GM21423 (cell line): ENCODE results near the gene ANKRD40.
"Not testable (repeated sequence)": the region's sequence is repeated elsewhere in the genome, so short reads cannot be mapped to it uniquely, and the experiment has no call there.

ENCODE experiments used
- ATAC-seq: cut with Tn5 transposase; IDR thresholded peaks from one replicate; pipeline ENCODE4 v1.9.1; 2021; ENCODE audit warnings: mild to moderate bottlenecking, moderate library complexity; ENCODE audit not compliant: unreplicated experiment

ANKRD40 gene, protein sequence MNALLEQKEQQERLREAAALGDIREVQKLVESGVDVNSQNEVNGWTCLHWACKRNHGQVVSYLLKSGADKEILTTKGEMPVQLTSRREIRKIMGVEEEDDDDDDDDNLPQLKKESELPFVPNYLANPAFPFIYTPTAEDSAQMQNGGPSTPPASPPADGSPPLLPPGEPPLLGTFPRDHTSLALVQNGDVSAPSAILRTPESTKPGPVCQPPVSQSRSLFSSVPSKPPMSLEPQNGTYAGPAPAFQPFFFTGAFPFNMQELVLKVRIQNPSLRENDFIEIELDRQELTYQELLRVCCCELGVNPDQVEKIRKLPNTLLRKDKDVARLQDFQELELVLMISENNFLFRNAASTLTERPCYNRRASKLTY

DNA sequence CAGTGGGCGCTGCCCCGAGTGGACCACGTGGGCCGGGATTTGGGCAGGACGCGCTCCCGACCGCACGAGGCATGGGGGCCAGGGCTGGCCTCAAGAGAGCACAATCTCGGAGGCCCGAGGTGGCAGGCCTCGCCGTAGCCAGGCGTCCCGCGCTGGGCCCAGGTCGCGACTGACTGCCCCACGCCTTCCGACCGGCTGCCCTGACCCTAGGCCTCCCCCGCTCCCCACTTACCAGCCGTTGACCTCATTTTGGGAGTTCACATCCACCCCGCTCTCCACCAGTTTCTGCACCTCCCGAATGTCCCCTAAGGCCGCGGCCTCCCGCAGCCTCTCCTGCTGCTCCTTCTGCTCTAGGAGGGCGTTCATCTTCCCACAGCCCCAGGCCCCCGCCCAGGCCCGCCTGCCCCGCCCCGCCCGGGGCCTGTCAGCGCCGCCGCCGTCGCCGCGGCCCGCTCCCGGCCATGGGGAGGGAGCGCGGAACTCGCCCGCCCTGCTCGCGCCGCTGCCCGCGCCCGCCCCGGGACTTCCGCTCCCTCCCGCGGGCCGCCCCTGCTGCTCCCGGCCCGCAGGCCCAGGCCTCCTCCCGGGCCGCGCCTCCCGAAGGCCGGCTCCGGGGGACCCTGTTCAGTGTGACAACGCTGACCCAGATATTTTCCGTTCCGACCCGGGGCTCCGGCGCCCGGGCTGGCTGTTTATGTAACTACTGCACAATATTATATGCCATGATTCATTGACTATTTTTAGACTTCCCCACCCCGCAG, at the start of gene ANKRD40:
TSS of gene ANKRD40 (minus strand) at position 626 of the 761 bp plus-strand sequence. CDS start at position 366, 260 bp downstream.
- ATAC-seq: peak; percentile 78

DNA sequence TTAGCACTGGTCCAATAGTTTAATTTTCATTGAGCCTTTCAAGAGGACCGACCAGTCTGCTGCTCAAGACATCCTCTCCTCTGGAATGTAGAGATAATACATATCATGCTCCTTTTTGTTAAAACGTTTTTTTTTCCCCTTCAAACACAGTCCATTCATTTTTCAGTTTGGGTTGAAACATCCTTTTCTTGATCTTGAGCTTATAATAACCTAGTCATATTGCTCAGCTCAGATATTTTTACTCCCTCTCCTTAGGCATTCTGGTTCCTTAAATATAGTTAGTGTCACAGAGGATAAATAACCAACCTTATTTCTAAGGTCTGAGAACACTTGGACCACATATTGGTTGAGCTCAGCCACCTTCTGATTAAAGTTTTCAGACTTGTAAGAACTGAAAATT, 46.8 kb upstream of the ANKRD40 start:
- ATAC-seq: no peak

DNA sequence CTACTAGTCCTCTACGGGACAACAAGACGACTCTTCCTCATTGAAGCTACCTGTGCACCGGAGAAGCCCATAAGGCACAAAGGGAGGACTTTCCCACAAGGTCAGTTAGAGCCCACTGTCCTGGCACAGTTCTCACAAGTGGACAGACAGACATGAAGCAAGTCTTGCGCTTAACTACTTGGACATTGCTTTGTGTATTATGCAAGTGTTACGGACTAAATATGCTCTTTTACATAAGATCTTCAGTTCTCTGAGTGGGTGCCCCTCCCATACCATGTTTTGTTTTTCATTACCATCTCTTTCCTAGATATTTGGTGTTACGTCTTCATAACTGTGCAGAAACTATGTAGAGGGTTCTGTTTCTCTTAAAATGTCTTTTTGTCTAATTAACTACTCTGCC, 41.5 kb upstream of the ANKRD40 start:
- no peak for ATAC-seq

DNA sequence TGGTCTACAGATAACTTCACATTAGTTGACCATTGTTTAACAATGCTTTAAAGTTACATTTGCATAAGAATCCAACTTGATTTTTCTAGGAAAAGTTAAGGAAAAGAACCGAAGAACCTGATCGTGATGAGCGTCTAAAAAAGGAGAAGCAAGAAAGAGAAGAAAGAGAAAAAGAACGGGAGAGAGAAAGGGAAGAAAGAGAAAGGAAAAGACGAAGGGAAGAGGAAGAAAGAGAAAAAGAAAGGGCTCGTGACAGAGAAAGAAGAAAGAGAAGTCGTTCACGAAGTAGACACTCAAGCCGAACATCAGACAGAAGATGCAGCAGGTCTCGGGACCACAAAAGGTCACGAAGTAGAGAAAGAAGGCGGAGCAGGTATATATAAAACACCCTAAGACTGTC, 37.9 kb upstream of the ANKRD40 start:
- ATAC-seq: no peak

DNA sequence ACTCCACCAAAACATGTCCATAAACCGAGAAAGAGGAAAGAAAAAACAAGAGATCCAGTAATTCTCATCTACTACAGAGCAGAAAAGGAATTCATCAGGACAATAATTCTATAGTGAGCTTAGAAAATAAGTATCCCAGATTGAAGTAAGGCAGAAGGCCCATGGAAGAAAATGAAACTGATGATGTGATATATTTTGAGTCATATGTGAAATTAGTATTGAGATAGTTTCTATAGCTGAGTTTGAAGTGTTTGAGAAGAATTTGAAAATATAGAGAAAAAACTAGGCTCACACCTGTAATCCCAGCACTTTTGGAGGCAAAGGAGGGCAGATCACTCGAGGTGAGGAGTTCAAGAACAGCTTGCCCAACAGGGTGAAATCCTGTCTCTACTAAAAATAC, 31.4 kb upstream of the ANKRD40 start:
- ATAC-seq: no peak

DNA sequence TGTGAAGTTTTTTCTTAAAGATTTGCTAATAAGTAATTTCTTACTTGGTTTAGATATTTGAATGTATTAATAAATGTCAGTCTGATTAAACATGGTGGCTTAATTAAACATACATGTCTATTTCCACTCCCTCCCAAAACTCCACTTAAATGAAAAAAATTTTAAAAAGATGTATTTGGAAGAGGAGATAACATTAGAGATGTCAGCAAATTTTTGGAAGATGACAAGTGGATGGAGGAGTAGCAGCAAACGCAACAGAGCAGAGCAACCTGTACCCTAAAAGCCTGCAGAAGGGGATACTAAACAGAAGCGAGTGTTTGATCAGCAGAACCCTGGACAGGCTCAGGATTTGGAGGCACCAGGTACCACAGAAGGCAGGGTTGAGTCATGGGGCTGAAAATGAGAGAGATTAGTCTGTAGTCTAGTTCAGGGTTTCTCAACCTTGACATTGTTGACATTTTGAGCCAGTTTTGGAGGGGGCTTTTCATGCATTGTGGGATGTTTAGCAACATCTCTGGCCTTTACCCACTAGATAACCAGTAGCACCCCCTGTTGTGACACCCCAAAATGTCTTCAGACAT, 29.5 kb upstream of the ANKRD40 start:
- no peak for ATAC-seq

DNA sequence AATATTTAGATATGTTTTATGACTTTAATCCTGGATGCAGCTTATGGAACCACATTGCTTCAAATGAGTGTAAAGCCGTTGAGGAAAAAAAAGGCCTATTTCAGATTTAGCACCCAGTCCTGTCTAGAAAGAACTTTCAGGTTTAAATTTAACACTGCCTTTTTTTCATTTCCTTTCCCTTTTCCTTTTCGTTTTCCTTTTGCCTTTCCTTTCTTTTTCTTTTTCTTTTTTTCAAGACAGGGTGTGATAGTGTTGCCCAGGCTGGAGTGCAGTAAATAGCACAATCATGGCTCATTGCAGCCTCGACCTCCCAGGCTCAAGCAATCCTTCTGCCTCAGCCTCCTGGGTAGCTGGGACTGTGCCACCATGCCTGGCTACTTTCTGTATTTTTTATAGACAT, 27.6 kb upstream of the ANKRD40 start:
- no peak for ATAC-seq

DNA sequence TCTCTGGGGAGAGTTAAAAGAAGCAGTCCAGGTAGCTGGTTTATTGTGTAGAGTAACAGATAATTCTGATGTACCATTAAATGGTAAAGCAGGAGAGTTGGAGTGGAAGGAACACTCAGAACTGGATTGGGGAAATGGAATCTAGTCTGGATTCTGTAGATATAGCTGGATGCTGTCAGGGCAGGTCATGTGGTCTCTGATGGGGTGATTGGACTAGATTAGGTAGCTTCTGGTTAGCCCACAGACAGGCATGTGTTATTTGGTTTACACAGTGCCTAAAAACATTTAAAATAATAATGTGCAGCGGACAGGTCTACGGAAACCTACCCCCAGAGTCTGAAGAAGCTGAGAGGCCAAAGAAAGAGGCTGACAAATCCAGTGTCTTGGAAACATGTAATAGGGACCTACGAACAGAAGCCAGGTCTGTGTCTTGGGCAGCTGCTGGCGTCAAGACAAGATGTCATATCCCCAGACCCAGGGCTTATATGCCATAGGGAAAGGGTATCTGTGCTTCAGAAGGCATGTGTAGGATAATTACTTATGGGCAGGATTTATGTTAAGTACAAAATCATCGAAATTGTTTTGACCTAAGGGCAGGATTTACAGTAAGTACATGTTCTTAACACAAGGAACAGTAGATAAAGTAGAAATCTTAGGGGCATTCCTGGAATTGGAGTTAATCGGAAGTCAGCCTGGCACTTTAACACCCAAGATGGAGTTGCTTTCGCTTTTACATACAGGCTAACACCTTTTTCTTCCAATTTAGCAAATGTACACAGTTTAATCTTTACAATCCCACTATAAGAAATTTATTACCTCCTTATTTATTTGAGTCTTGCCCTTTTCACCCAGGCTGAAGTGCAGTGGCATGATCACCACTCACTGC, 24.1 kb upstream of the ANKRD40 start:
- no peak for ATAC-seq

DNA sequence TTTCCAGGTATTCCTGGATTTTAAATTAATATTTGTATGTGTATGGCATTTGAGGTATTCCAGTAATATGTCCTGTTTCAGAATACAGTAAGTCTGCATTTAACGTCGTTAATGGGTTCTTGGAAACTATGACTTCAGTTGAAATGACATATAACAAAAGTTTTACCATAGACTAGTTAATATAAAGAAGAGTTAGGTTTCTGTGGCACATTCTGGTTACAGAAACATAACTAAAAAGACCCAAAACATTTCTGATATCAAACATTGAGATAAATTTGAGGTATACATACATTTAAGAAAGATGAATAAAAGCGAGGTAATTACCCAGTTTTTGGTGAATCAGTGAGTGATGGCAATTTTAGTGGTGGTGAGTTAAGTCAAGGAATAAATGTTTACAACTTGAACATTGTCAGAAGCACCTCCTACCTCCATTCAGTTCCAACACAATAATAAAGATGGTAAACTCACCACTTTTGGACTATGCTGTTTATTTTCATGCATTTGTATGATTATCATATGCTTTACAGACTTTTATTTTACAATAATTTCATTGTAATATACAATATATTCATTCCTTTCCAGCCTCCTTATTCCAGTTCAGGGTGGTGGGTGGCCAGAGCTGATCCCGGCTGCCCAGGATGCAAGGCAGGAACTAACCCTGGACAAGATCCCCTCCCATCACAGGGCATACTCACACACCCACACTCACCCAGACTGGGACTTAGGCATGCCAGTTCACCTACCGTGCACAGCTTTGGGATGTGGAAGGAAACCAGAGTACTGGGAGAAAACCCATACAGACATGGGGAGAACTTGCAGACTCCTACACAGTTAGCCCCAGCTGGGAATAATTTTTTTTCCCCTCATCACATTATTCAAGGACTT, 21.4 kb upstream of the ANKRD40 start:
- no peak for ATAC-seq

DNA sequence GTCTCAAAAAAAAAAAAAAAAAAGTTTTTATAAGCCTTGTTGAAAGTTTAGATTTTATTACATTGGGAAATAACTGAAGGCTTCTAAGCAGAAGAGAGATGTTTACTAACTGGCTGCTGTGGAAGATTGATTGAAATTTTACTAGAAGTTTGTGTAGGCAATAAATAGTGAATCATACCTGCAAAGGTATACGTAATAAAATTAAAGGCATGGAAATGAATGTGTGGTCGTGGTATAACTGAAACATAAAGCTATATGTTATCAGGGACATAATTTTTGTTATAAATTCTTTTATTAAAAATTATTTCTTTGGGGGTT, 20.4 kb upstream of the ANKRD40 start:
- ATAC-seq: no peak

DNA sequence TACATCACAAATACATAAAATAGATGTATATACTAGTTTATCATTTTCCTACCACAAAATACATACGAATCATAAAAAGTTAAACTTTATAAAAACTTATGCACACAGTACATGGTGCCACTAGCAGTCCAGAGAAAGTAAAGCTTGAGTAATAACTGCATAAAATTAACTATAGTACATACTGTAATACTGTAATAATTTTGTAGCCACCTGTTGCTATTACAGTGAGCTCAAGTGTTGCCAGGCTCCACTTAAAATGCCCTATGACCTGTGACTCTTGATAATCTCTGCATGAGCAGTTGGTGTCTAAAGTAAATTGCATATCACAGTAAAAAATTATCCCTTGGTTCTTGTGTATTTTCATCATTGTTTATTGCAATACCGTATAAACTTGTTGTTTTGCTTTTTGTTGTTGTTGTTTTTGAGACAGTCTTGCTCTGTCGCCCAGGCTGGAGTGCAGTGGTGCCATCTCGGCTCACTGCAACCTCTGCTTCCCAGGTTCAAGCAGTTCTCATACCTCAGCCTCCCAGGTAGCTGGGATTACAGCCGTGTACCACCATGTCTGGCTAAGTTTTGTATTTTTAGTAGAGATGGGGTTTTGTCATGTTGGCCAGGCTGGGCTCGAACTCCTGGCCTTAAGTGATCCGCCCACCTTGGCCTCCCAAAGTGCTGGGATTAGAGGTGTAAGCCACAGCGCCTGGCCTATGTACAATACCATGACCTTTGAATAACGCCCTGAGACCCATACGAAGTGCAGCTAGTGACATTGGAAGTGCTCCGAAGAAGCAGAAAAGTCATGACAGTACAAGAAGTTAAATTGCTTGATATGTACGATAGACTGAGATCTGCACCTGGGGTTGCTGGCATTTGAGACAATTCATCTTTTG, 18.3 kb upstream of the ANKRD40 start:
- ATAC-seq: no peak

DNA sequence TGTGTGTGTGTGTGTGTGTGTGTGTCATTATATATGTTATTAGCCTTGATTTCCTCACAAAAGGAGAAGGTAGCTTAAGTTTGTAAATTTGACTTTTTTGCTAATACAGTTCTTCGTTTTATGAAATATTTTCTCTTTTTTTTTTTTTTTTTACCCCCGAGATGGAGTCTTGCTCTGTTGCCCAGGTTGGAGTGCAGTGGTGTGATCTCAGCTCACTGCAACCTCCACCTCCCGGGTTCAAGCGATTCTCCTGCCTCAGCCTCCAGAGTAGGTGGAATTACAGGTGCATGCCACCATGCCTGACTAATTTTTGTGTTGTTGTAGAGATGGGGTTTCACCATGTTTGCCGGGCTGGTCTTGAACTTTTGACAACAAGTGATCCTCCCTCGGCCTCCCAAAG, 16.9 kb upstream of the ANKRD40 start:
- not testable (repeated sequence) for ATAC-seq

DNA sequence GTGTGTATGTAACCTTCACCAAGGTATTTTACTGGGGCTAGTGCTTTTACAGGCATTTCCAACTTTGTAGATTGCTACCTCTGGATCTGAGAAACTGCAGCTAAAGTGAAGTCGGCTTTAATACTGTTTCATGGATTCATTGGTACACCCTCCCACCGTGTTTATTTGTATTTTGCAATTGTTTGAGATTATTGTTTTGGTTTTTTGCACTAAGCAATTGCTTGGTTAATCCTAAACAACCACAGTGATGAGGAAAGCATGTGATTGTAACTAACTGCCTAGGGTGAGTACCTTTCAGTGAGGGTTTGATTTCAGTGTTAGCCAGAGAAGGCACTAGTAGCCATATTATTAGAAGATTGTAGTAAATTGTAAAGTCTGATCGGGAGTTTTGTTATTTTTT, 15.0 kb upstream of the ANKRD40 start:
- ATAC-seq: no peak

DNA sequence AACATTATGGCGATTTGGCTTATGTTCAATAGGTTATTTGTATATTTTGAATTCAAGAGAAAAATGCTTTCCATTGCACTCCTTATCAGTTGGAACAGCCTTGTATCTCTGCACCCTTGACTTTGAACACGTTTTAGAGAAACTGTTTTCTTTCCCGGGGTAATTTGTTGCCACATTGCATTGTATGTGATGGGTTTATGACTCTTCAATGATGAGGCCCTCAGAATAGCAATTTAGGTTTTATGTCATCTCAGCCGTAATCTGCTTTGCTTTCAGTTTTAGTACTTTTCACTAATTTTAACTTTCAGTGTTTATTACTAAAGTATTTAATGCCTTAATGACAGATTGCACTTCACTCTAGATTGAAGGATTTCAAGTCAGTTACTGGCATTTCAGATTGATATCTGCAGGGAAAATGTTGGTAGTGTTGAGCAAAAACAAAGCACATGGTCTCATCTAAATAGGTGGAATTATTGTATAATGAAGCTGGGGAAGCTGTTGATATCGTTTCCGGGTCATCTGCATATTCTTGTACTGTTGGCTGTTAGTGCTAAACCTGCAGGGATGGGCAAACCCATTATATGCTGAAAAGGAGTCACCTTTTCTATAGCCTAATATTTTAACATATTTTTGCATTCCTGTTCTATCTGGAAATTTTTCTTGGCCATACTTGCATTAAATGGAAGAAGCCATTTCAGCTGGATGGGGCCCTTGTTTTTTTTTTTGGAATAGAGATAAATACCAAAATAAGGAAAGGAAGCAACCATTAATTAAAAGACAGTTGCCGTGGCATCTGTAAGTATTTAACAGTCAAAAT, 13.7 kb upstream of the ANKRD40 start:
- ATAC-seq: no peak

DNA sequence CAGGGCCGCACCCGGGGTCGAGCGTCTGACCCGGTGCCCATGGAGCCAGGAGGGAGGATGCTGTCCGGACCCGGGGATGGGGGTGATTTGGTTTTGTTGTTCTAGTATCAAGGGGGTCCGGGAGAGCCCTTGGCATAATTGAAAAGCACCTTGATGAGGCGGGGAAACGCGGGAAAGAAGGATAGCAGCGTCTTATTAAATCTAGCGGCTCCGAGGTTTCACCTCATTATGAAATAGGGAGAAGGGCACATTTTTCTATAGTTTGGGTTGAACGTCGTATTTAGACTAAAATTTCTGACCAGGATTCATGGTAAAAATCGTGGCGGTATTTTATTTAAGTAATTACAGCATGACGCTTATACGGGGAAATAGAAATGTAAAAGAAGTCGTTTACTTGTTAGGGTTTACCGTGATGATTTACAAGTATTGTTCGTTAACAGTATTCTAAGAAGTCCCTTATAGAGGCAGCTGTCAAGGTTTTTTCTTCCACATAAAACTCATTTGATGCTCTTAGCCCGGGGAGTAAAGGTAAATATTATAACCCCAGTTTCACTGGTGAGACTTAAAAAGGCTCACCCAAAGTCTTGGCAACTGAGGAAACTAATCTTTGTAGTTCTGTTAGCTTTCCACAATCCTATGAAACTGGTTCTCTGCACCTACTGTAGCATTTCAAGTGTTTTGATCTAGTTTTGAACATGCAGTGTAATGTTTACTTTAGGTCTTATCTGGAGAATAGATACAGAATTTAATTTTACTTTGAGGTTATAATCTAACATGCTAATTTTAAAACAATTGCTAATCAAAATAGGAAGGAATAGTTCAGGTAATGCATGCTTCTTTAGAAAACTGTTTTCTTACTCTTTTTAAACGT, 12.4 kb upstream of the ANKRD40 start:
- no peak for ATAC-seq

DNA sequence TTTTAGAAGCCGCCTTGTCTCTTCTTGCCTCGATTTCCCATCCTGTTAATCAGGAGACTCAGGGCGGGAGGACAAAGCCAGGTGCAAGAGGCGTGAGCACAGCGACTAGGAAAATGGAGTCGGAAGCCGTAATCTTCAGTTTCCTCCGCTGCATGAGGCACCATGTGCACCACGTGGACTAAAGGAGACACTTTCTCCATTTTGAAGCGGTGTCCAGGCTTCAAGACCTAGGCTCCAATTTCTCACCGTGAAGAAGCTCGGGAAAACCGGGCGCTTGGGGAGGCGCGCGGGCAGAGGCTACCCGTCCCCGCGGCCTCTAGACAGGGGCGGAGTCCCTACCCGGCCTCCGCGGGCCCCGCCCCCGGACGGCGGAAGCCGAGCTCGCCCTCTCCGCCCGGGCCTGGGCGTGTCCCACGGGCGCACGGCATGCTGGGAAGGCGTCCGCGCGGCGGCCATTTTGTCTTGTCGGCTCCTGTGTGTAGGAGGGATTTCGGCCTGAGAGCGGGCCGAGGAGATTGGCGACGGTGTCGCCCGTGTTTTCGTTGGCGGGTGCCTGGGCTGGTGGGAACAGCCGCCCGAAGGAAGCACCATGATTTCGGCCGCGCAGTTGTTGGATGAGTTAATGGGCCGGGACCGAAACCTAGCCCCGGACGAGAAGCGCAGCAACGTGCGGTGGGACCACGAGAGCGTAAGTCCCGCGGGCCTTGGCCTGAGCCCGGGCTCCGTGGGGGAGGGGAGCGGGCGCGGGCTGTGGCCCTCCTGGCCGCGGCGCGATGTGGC, 11.6 kb upstream of the ANKRD40 start, which contains the start of gene LUC7L3:
TSS of gene LUC7L3 (plus strand) at position 460 of the 780 bp plus-strand sequence. CDS start at position 590, 130 bp downstream.
- ATAC-seq: peak; percentile 93
